Measurements from ENCODE around the gene VARS1.

DNA sequence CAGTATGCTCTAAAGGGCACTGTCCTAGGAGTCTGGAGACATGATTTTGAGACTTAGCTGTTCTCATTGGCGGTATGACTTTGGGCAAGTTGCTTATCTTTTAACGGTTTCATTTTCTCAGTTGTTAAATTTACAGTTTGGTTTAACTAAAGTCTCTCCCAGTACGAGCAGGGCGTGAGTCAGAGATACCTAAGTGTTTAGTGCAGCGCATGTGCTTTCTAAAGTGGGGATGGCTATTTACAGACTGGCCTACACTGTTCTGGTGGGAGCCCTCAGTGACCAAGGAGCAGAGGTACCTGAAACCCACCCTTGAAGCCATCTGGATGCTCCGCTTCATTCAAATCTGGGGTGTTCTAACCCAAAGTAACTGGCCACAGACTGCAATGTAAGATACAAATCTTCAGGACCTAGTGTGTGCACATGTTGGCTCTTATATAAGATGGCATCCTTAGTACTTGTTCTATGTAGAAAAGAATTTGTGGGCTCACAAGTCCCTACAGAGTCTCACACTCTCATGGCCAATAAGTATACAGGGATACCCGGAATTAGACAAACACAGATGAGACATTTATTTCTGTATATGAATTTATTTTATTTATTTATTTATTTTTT is 45.0 kb downstream of the VARS1 start:
- TF ChIP-seq, protein P1, sequence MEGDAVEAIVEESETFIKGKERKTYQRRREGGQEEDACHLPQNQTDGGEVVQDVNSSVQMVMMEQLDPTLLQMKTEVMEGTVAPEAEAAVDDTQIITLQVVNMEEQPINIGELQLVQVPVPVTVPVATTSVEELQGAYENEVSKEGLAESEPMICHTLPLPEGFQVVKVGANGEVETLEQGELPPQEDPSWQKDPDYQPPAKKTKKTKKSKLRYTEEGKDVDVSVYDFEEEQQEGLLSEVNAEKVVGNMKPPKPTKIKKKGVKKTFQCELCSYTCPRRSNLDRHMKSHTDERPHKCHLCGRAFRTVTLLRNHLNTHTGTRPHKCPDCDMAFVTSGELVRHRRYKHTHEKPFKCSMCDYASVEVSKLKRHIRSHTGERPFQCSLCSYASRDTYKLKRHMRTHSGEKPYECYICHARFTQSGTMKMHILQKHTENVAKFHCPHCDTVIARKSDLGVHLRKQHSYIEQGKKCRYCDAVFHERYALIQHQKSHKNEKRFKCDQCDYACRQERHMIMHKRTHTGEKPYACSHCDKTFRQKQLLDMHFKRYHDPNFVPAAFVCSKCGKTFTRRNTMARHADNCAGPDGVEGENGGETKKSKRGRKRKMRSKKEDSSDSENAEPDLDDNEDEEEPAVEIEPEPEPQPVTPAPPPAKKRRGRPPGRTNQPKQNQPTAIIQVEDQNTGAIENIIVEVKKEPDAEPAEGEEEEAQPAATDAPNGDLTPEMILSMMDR (conservative IDR thresholded peaks at IDR 0.05; ENCODE audit: low read depth, low read length) = no peak
- no peak for TF ChIP-seq CHD1 (IDR thresholded peaks at IDR 0.05; ENCODE audit: low read depth, low read length)

Measured in IMR-90 (cell line).